ENCODE data around the gene CEP68. TPM values are rescaled to one million over a fixed set of nuclear protein-coding genes. Genes with fewer than 3 reads are reported as not detected.

CEP68 gene
- total RNA-seq, 4 donors from 2014 or later = 14.1 to 55.0 (median 30.0) TPM

- DNase-seq = no peak
- intact Hi-C loops (cut with DNase I; ENCODE audit: low total_unique reads) = no loop called here
- Histone ChIP-seq H3K4me3 (no peak overlapping the region), H3K27me3 (no peaks in the 10 kb centered on the region), H3K4me1 (no peaks in the 10 kb centered on the region), H3K27ac (no peak overlapping the region), H3K36me3 (no peaks in the 10 kb centered on the region), H3K9me3 (no peaks in the 10 kb centered on the region)
- TF ChIP-seq CTCF (IDR thresholded peaks at IDR 0.05) = no peak
- TF ChIP-seq POLR2A (IDR thresholded peaks at IDR 0.05) = no peak
Observed at GRCh38 chr2:65020943-65021528, 35.2 kb upstream of the CEP68 start.

GRCh38 chr2:65021709-65022108 is 34.5 kb upstream of the CEP68 start:
- Histone ChIP-seq H3K9me3 (no peaks in the 10 kb centered on the region), H3K4me3 (no peak overlapping the region), H3K27ac (no peak overlapping the region), H3K36me3 (no peaks in the 10 kb centered on the region), H3K27me3 (no peaks in the 10 kb centered on the region), H3K4me1 (no peaks in the 10 kb centered on the region)
- intact Hi-C loops (cut with DNase I; ENCODE audit: low total_unique reads) = no loop called here
- no peak for DNase-seq
- TF ChIP-seq POLR2A (IDR thresholded peaks at IDR 0.05) = no peak
- no peak for TF ChIP-seq CTCF (IDR thresholded peaks at IDR 0.05)

- Histone ChIP-seq H3K4me1 (no peaks in the 10 kb centered on the region), H3K9me3 (no peaks in the 10 kb centered on the region), H3K36me3 (no peaks in the 10 kb centered on the region), H3K27me3 (no peaks in the 10 kb centered on the region), H3K4me3 (no peak overlapping the region), H3K27ac (no peak overlapping the region)
- intact Hi-C loops (cut with DNase I; ENCODE audit: low total_unique reads) = no loop called here
- no peak for DNase-seq
- TF ChIP-seq CTCF (IDR thresholded peaks at IDR 0.05) (no peak), POLR2A (IDR thresholded peaks at IDR 0.05) (no peak)
Observed at GRCh38 chr2:65022189-65022588, 34.0 kb upstream of the CEP68 start.

GRCh38 chr2:65023742-65024141 is 32.5 kb upstream of the CEP68 start:
- Histone ChIP-seq H3K9me3 (no peaks in the 10 kb centered on the region), H3K4me1 (no peaks in the 10 kb centered on the region), H3K4me3 (no peak overlapping the region), H3K27ac (no peak overlapping the region), H3K27me3 (no peaks in the 10 kb centered on the region), H3K36me3 (no peaks in the 10 kb centered on the region)
- DNase-seq = no peak
- TF ChIP-seq CTCF (IDR thresholded peaks at IDR 0.05) (no peak), POLR2A (IDR thresholded peaks at IDR 0.05) (no peak)
- intact Hi-C loops (cut with DNase I; ENCODE audit: low total_unique reads) = no loop called here

- TF ChIP-seq POLR2A (IDR thresholded peaks at IDR 0.05) (no peak), CTCF (IDR thresholded peaks at IDR 0.05) (no peak)
- H3K4me1 ChIP-seq = no peaks in the 10 kb centered on the region
Observed at GRCh38 chr2:65024149-65024829, 31.9 kb upstream of the CEP68 start.

More at GRCh38 chr2:65024149-65024829, 31.9 kb upstream of the CEP68 start:
- no peak overlapping the region for H3K4me3 ChIP-seq
- intact Hi-C loops (cut with DNase I; ENCODE audit: low total_unique reads) = no loop called here
- no peaks in the 10 kb centered on the region for H3K9me3 ChIP-seq
- H3K27ac ChIP-seq = no peak overlapping the region
- DNase-seq = no peak
- H3K36me3 ChIP-seq = no peaks in the 10 kb centered on the region
- no peaks in the 10 kb centered on the region for H3K27me3 ChIP-seq

Data from uterus (tissue), 4 donors.